CD4-positive, alpha-beta T cell (primary cell): ENCODE results near the gene MAPK8IP1. TPM values are rescaled to one million over a fixed set of nuclear protein-coding genes. Genes with fewer than 3 reads are reported as not detected.
A peak's percentile ranks its signal among the peaks of the same experiment; 100 is the strongest.

ENCODE experiments used
- ATAC-seq: fragments of 200-7000 bp; cut with Tn5 transposase; one replicate; pipeline ENCODE4 v1.10.0; 2022; ENCODE audit warnings: mild to moderate bottlenecking; ENCODE audit not compliant: poor library complexity
- CTCF ChIA-PET: fragments of 350-600 bp; sonication (Branson Sonifier 250); formaldehyde crosslinking; loops from one replicate; lab custom pipeline; 2021; ENCODE audit warnings: antibody characterized with exemption, inconsistent platforms; lab: Charles Lee
- POLR2A ChIA-PET: fragments of 350-600 bp; sonication (Branson Sonifier 250); formaldehyde crosslinking; loops from one replicate; lab custom pipeline; 2021; ENCODE audit warnings: antibody characterized with exemption, inconsistent platforms; lab: Charles Lee
- DNase-seq, 14 experiments: peaks; one replicate each; pipeline ENCODE4 v3.0.0-alpha.2; 2013 to 2020; ENCODE audit warnings: mixed read lengths in 2 of 14
- H3K27ac ChIP-seq, 2 donors: one replicate each; pipeline versions ENCODE4 v1.5.1 to v1.7.0; 2013; ENCODE audit warnings: low read length in 2 of 2, low read depth in 1 of 2, mild to moderate bottlenecking in 1 of 2
- H3K27me3 ChIP-seq, 2 experiments: 1 replicate in 1 of 2; 2 replicates in 1 of 2; pipeline versions ENCODE4 v1.6.1 to v1.7.0; 2013; ENCODE audit warnings: low read length in 2 of 2, control low read depth in 1 of 2, mild to moderate bottlenecking in 1 of 2, moderate library complexity in 1 of 2; ENCODE audit not compliant: insufficient read depth in 2 of 2, control insufficient read depth in 1 of 2
- H3K36me3 ChIP-seq: one replicate; pipeline ENCODE4 v1.6.1; 2013; ENCODE audit warnings: low read length, control low read depth; ENCODE audit not compliant: insufficient read depth
- H3K4me1 ChIP-seq: one replicate; pipeline ENCODE4 v1.6.1; 2013; ENCODE audit warnings: low read length, control low read depth; ENCODE audit not compliant: insufficient read depth
- H3K4me3 ChIP-seq: one replicate; pipeline ENCODE4 v1.5.1; 2013; ENCODE audit warnings: mild to moderate bottlenecking, low read length, moderate library complexity
- H3K9me3 ChIP-seq, 2 experiments: 1 replicate in 1 of 2; 2 replicates in 1 of 2; pipeline versions ENCODE4 v1.6.1 to v1.7.0; 2013; ENCODE audit warnings: low read length in 2 of 2, mild to moderate bottlenecking in 2 of 2, control low read depth in 1 of 2, moderate library complexity in 1 of 2; ENCODE audit not compliant: control insufficient read depth in 1 of 2, insufficient read depth in 1 of 2
- H3K27ac Mint-ChIP-seq: one replicate; pipeline ENCODE4 v1.8.0; 2020; ENCODE audit warnings: mixed read lengths
- H3K27me3 Mint-ChIP-seq: one replicate; pipeline ENCODE4 v1.8.0; 2021; ENCODE audit warnings: mixed read lengths
- H3K36me3 Mint-ChIP-seq: one replicate; pipeline ENCODE4 v1.8.0; 2021; ENCODE audit warnings: low read depth, mixed read lengths
- H3K4me1 Mint-ChIP-seq: one replicate; pipeline ENCODE4 v1.8.0; 2021; ENCODE audit warnings: low read depth, mixed read lengths
- H3K4me3 Mint-ChIP-seq: one replicate; pipeline ENCODE4 v1.8.0; 2020; ENCODE audit warnings: mild to moderate bottlenecking, mixed read lengths
- H3K9me3 Mint-ChIP-seq: one replicate; pipeline ENCODE4 v1.8.0; 2020; ENCODE audit warnings: mixed read lengths
- CTCF ChIP-seq: fragments of 200-600 bp; IDR thresholded peaks from one replicate; pipeline ENCODE4 v1.8.0; 2022; ENCODE audit warnings: antibody characterized with exemption, mild to moderate bottlenecking
- intact Hi-C, 2 experiments: fragments of 100-400 bp; cut with DNase I in 1 of 2; cut with micrococcal nuclease in 1 of 2; formaldehyde crosslinking; loops; one replicate each; pipeline versions ENCODE4 v1.15.1 to v1.9.0; 2023 to 2025; cut with DNase I, micrococcal nuclease
- total RNA-seq, 174 experiments: library from RNA in 2 of 174; stranded (reverse) in 2 of 174; gene quantifications; one replicate each; pipeline ENCODE4 v1.2.3 and lab custom pipeline; 2021 to 2026

The MAPK8IP1 gene
- total RNA-seq, 2 experiments from 2014 or later: 2.3 to 2.4 TPM

GRCh38 chr11:45919806-45920530 is 34.5 kb downstream of the MAPK8IP1 start:
- DNase-seq (peak in 1 of 14 experiments; percentile 18), ATAC-seq (no peak)
- Mint-ChIP-seq H3K27ac (peak overlapping the region; percentile 94), H3K4me3 (peak overlapping the region; percentile 99), H3K27me3 (peaks cover 14% of the 10 kb centered on the region), H3K36me3 (peaks cover 25% of the 10 kb centered on the region), H3K4me1 (peaks cover 59% of the 10 kb centered on the region), H3K9me3 (no peaks in the 10 kb centered on the region)
- intact Hi-C loops: loop anchor here in 1 of 2 experiments (5.0 to 10.0 kb wide), 4 partner anchors 202 to 782 kb away; partner anchors contain the start of genes AMBRA1, ARHGAP1, PHF21A and PRDM11
- peaks cover 0 to 3% of the 10 kb centered on the region in 2 experiments for H3K9me3 ChIP-seq
- H3K36me3 ChIP-seq: peaks cover 15% of the 10 kb centered on the region
- no peak overlapping the region for H3K4me3 ChIP-seq
- ChIA-PET POLR2A (no interaction called here), CTCF (interaction anchor here (1.7 kb wide), 1 partner anchor 45 kb away, joined by 4 read pairs; no protein-coding TSS in a partner anchor)
- peaks cover 4 to 6% of the 10 kb centered on the region in 2 experiments for H3K27me3 ChIP-seq
- H3K27ac ChIP-seq: no peak overlapping the region
- TF ChIP-seq CTCF: no peak
- peaks cover 77% of the 10 kb centered on the region for H3K4me1 ChIP-seq

- Mint-ChIP-seq H3K4me3 (peak overlapping the region; percentile 99), H3K36me3 (peaks cover 16% of the 10 kb centered on the region), H3K4me1 (peaks cover 58% of the 10 kb centered on the region), H3K27me3 (peaks cover 14% of the 10 kb centered on the region), H3K27ac (peak overlapping the region; percentile 63), H3K9me3 (no peaks in the 10 kb centered on the region)
- no peak overlapping the region for H3K4me3 ChIP-seq
- peaks cover 7% of the 10 kb centered on the region for H3K36me3 ChIP-seq
- CTCF ChIA-PET: no interaction called here
- intact Hi-C loops: no loop called here
- peaks cover 0 to 3% of the 10 kb centered on the region in 2 experiments for H3K9me3 ChIP-seq
- POLR2A ChIA-PET: no interaction called here
- DNase-seq: peak in 2 of 14 experiments; percentile 2 to 19
- ATAC-seq: no peak
- no peak overlapping the region for H3K27ac ChIP-seq
- H3K4me1 ChIP-seq: peaks cover 69% of the 10 kb centered on the region
- TF ChIP-seq CTCF: no peak
- H3K27me3 ChIP-seq: peaks cover 4 to 6% of the 10 kb centered on the region in 2 experiments
These were observed 35.4 kb downstream of the MAPK8IP1 start for GRCh38 chr11:45920531-45921477.

GRCh38 chr11:45921561-45922424 is 36.3 kb downstream of the MAPK8IP1 start:
- no peak for ATAC-seq
- Mint-ChIP-seq H3K9me3 (no peaks in the 10 kb centered on the region), H3K4me3 (peak overlapping the region; percentile 99), H3K27me3 (peaks cover 14% of the 10 kb centered on the region), H3K27ac (peak overlapping the region; percentile 63), H3K36me3 (peaks cover 9% of the 10 kb centered on the region), H3K4me1 (peaks cover 50% of the 10 kb centered on the region)
- peaks cover 0 to 3% of the 10 kb centered on the region in 2 experiments for H3K9me3 ChIP-seq
- peaks cover 4 to 6% of the 10 kb centered on the region in 2 experiments for H3K27me3 ChIP-seq
- peak in 2 of 14 experiments; percentile 22 to 49 for DNase-seq
- POLR2A ChIA-PET: no interaction called here
- no peaks in the 10 kb centered on the region for H3K36me3 ChIP-seq
- peaks cover 59% of the 10 kb centered on the region for H3K4me1 ChIP-seq
- no peak for TF ChIP-seq CTCF
- H3K4me3 ChIP-seq: peak overlapping the region; percentile 29
- CTCF ChIA-PET: no interaction called here
- H3K27ac ChIP-seq: no peak overlapping the region
- intact Hi-C loops: no loop called here
